Erythroblast (primary cell): ENCODE data around the gene CXCL9.

Source experiments
- DNase-seq, 2 experiments: peaks; one replicate each; lab custom pipeline; 2025; lab: John Stamatoyannopoulos, UW
- GATA1 ChIP-seq: IDR thresholded peaks from 2 replicates; pipeline ENCODE4 v1.6.1; 2011; ENCODE audit warnings: low read depth, mild to moderate bottlenecking, control low read depth, low read length, moderate library complexity
- POLR2A ChIP-seq: IDR thresholded peaks from 2 replicates; pipeline ENCODE4 v1.6.1; 2011; ENCODE audit warnings: mild to moderate bottlenecking, low read length

The CXCL9 gene

GRCh38 chr4:76023389-76023788, 16.1 kb upstream of the CXCL9 start, which contains the start of gene CXCL10:
Gene CXCL10, minus strand, starts transcription at chr4:76023497. Its CDS starts 66 bp downstream, at chr4:76023431.
- no peak for DNase-seq
- TF ChIP-seq POLR2A (no peak), GATA1 (no peak)

- DNase-seq = no peak
- TF ChIP-seq POLR2A (no peak), GATA1 (no peak)
Observed at GRCh38 chr4:76022677-76023076, 15.4 kb upstream of the CXCL9 start.

GRCh38 chr4:76022031-76022430, 14.7 kb upstream of the CXCL9 start:
- no peak for DNase-seq
- no peak for TF ChIP-seq POLR2A
- TF ChIP-seq GATA1 = no peak

- no peak for DNase-seq
- TF ChIP-seq POLR2A = no peak
- TF ChIP-seq GATA1 = no peak
Observed at GRCh38 chr4:76017056-76017686, 9.9 kb upstream of the CXCL9 start.

- DNase-seq = no peak
- TF ChIP-seq GATA1 (no peak), POLR2A (no peak)
Observed at GRCh38 chr4:76016393-76016792, 9.1 kb upstream of the CXCL9 start.

- DNase-seq = no peak
- no peak for TF ChIP-seq GATA1
- TF ChIP-seq POLR2A = no peak
Observed at GRCh38 chr4:76013540-76013939, 6.2 kb upstream of the CXCL9 start.

GRCh38 chr4:76012388-76012801, 5.1 kb upstream of the CXCL9 start:
- TF ChIP-seq POLR2A = no peak
- no peak for TF ChIP-seq GATA1
- no peak for DNase-seq

GRCh38 chr4:76011700-76012387, 4.5 kb upstream of the CXCL9 start:
- DNase-seq = no peak
- TF ChIP-seq GATA1 = no peak
- no peak for TF ChIP-seq POLR2A

GRCh38 chr4:76011018-76011670, 3.8 kb upstream of the CXCL9 start:
- TF ChIP-seq POLR2A (no peak), GATA1 (no peak)

GRCh38 chr4:76010576-76010975, 3.3 kb upstream of the CXCL9 start:
- no peak for DNase-seq
- no peak for TF ChIP-seq GATA1
- no peak for TF ChIP-seq POLR2A

More at GRCh38 chr4:76011018-76011670, 3.8 kb upstream of the CXCL9 start:
- DNase-seq = no peak

GRCh38 chr4:76009311-76009710, 2.0 kb upstream of the CXCL9 start:
- TF ChIP-seq POLR2A (no peak), GATA1 (no peak)
- DNase-seq = no peak

- no peak for DNase-seq
- TF ChIP-seq POLR2A (no peak), GATA1 (no peak)
Observed at GRCh38 chr4:76003620-76004019, 3.7 kb downstream of the CXCL9 start.

- DNase-seq = no peak
- TF ChIP-seq POLR2A (no peak), GATA1 (no peak)
Observed at GRCh38 chr4:76003035-76003434, 4.3 kb downstream of the CXCL9 start.

GRCh38 chr4:76002176-76002575, 5.1 kb downstream of the CXCL9 start:
- peak; percentile 10 to 31 for DNase-seq
- TF ChIP-seq GATA1 = no peak
- TF ChIP-seq POLR2A = no peak
